ENCODE results near the gene TSG101.

The TSG101 gene

GRCh38 chr11:18449251-18449650 lies 77.5 kb downstream of the TSG101 start:
- H3K79me2 ChIP-seq (ENCODE audit: control insufficient read depth, insufficient read depth, low read length): no peaks in the 10 kb centered on the region
- no peaks in the 10 kb centered on the region for H3K79me1 ChIP-seq (ENCODE audit: low read length)
- no peak for DNase-seq
- no peak overlapping the region for H3K18ac ChIP-seq (ENCODE audit: low read length)
- H3K4me2 ChIP-seq (ENCODE audit: low read length): no peak overlapping the region
- H3K23ac ChIP-seq (ENCODE audit: low read length): no peak overlapping the region
- no peaks in the 10 kb centered on the region for H3K27me3 ChIP-seq (ENCODE audit: insufficient read depth, low read length, poor library complexity)
- H3K4me1 ChIP-seq (ENCODE audit: control insufficient read depth, low read depth, low read length): no peaks in the 10 kb centered on the region
- H3K27ac ChIP-seq (ENCODE audit: low read depth, low read length): no peak overlapping the region
- H2BK15ac ChIP-seq (replicated peaks; ENCODE audit: low read depth): no peak overlapping the region
- WGBS (ENCODE audit: extremely low coverage, insufficient coverage, low lambda C conversion rate): no CpG with 5 or more reads among the region's 3 CpGs
- H3K4ac ChIP-seq (ENCODE audit: low read depth, low read length): no peak overlapping the region
- H3K4me3 ChIP-seq (ENCODE audit: low read length): no peak overlapping the region
- H3K56ac ChIP-seq (ENCODE audit: low read length): no peak overlapping the region
- H2BK5ac ChIP-seq (ENCODE audit: low read length): no peak overlapping the region
- H4K5ac ChIP-seq (ENCODE audit: low read length): no peak overlapping the region
- no peak overlapping the region for H3K9ac ChIP-seq (ENCODE audit: low read length)
- no peak overlapping the region for H4K8ac ChIP-seq (ENCODE audit: low read depth, low read length)
- no peak overlapping the region for H2AK5ac ChIP-seq (ENCODE audit: low read length)
- H3K36me3 ChIP-seq (ENCODE audit: control insufficient read depth, insufficient read depth, low read length): no peaks in the 10 kb centered on the region
- H2BK120ac ChIP-seq (ENCODE audit: low read depth, low read length): no peak overlapping the region

- H4K5ac ChIP-seq (ENCODE audit: low read length): no peak overlapping the region
- no peak overlapping the region for H3K4me2 ChIP-seq (ENCODE audit: low read length)
- H3K9ac ChIP-seq (ENCODE audit: low read length): no peak overlapping the region
- no peak overlapping the region for H2BK5ac ChIP-seq (ENCODE audit: low read length)
- H3K79me1 ChIP-seq (ENCODE audit: low read length): no peaks in the 10 kb centered on the region
- H3K4ac ChIP-seq (ENCODE audit: low read depth, low read length): no peak overlapping the region
- no peaks in the 10 kb centered on the region for H3K79me2 ChIP-seq (ENCODE audit: control insufficient read depth, insufficient read depth, low read length)
- H3K27ac ChIP-seq (ENCODE audit: low read depth, low read length): no peak overlapping the region
- H2AK5ac ChIP-seq (ENCODE audit: low read length): no peak overlapping the region
- H2BK15ac ChIP-seq (replicated peaks; ENCODE audit: low read depth): no peak overlapping the region
- no peak overlapping the region for H3K56ac ChIP-seq (ENCODE audit: low read length)
- DNase-seq: no peak
- H3K36me3 ChIP-seq (ENCODE audit: control insufficient read depth, insufficient read depth, low read length): no peaks in the 10 kb centered on the region
- no peak overlapping the region for H3K23ac ChIP-seq (ENCODE audit: low read length)
- no peak overlapping the region for H3K18ac ChIP-seq (ENCODE audit: low read length)
- no peak overlapping the region for H3K4me3 ChIP-seq (ENCODE audit: low read length)
- no peak overlapping the region for H2BK120ac ChIP-seq (ENCODE audit: low read depth, low read length)
- H3K27me3 ChIP-seq (ENCODE audit: insufficient read depth, low read length, poor library complexity): no peaks in the 10 kb centered on the region
- no peak overlapping the region for H4K8ac ChIP-seq (ENCODE audit: low read depth, low read length)
- H3K4me1 ChIP-seq (ENCODE audit: control insufficient read depth, low read depth, low read length): no peaks in the 10 kb centered on the region
- WGBS (ENCODE audit: extremely low coverage, insufficient coverage, low lambda C conversion rate): no CpG with 5 or more reads among the region's 2 CpGs
Observed at GRCh38 chr11:18438691-18439090, 88.1 kb downstream of the TSG101 start.

Data from mesendoderm (in vitro differentiated cells).